ENCODE results near the gene FERMT1. TPM values are rescaled to one million over a fixed set of nuclear protein-coding genes. Genes with fewer than 3 reads are reported as not detected.

FERMT1 gene
- total RNA-seq, 4 donors from 2014 or later: 23.2 to 31.9 (median 29.7) TPM

DNA sequence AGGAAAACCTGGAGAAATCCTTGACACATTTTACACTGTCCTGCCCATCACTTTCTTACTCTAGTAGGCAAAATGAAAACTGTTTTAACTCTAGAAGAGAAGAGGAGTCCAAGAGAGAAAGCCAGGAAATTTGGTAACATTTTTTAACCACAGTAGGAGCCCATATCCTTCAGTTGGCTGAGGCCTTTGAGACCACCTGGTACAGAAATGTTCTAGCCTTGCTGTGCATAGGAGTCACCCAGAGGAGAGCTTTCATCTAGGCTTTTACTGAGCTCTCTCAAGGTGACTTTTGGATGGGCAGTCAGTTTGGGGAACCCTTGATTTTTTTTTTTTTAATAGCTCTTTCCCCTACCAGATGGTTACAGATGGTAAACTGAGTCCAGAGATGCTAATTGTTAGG lies 94.0 kb downstream of the FERMT1 start:
- Histone ChIP-seq H3K9me3 (peaks cover 0 to 8% of the 10 kb centered on the region in 2 donors), H3K27ac (no peak overlapping the region), H3K36me3 (peaks cover 0 to 21% (median 10%) of the 10 kb centered on the region in 4 donors), H3K4me1 (no peaks in the 10 kb centered on the region), H3K4me3 (no peak overlapping the region), H3K27me3 (no peaks in the 10 kb centered on the region)
- no peak for DNase-seq
- intact Hi-C loops (cut with DNase I; ENCODE audit: low total_unique reads): no loop called here
- TF ChIP-seq EP300 (IDR thresholded peaks at IDR 0.05; ENCODE audit: low read depth): no peak
- TF ChIP-seq, protein P1, sequence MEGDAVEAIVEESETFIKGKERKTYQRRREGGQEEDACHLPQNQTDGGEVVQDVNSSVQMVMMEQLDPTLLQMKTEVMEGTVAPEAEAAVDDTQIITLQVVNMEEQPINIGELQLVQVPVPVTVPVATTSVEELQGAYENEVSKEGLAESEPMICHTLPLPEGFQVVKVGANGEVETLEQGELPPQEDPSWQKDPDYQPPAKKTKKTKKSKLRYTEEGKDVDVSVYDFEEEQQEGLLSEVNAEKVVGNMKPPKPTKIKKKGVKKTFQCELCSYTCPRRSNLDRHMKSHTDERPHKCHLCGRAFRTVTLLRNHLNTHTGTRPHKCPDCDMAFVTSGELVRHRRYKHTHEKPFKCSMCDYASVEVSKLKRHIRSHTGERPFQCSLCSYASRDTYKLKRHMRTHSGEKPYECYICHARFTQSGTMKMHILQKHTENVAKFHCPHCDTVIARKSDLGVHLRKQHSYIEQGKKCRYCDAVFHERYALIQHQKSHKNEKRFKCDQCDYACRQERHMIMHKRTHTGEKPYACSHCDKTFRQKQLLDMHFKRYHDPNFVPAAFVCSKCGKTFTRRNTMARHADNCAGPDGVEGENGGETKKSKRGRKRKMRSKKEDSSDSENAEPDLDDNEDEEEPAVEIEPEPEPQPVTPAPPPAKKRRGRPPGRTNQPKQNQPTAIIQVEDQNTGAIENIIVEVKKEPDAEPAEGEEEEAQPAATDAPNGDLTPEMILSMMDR (IDR thresholded peaks at IDR 0.05): no peak
- TF ChIP-seq POLR2AphosphoS5 (IDR thresholded peaks at IDR 0.05): no peak
- TF ChIP-seq POLR2A (IDR thresholded peaks at IDR 0.05): no peak
- in situ Hi-C loops (cut with MboI; ENCODE audit: low pct_ligation_motif_present in 1 of 4, low pct_unique_long_range_greater_than_20kb in 1 of 4, low sequenced_read_pairs in 3 of 4): no loop called here

DNA sequence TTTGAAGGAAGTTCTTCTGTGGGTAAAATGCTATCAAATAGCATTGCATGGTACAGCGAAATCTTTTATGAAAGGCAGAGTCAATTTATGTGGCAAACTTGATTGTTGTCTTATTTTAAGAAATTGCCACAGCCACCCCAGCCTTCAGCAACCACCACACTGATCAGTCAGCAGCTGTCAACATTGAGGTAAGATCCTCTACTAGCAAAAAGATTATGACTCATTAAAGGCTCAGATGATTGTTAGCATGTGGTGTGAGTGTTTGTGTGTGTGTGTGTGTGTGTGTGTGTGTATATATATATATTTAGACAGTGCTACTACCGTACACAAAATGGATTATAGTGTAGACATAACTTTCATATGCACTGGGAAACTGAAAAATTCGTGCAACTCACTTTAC lies 96.8 kb downstream of the FERMT1 start:
- no peaks in the 10 kb centered on the region for H3K27me3 ChIP-seq
- 75 to 86% methylated on average over 3 of the region's 3 CpGs for WGBS, 2 donors (ENCODE audit: low coverage in 1 of 2)
- no peak for TF ChIP-seq POLR2AphosphoS5 (IDR thresholded peaks at IDR 0.05)
- TF ChIP-seq, protein P1 (IDR thresholded peaks at IDR 0.05): no peak
- no peak for TF ChIP-seq POLR2A (IDR thresholded peaks at IDR 0.05)
- TF ChIP-seq EP300 (IDR thresholded peaks at IDR 0.05; ENCODE audit: low read depth): no peak
- intact Hi-C loops (cut with DNase I; ENCODE audit: low total_unique reads) (no loop called here), in situ Hi-C loops (cut with MboI; ENCODE audit: low pct_ligation_motif_present in 1 of 4, low pct_unique_long_range_greater_than_20kb in 1 of 4, low sequenced_read_pairs in 3 of 4) (no loop called here)
- no peak overlapping the region for H3K27ac ChIP-seq
- no peak for DNase-seq
- peaks cover 0 to 8% of the 10 kb centered on the region in 2 donors for H3K9me3 ChIP-seq
- H3K4me3 ChIP-seq: no peak overlapping the region
- H3K36me3 ChIP-seq: peaks cover 0 to 33% (median 11%) of the 10 kb centered on the region in 4 donors
- H3K4me1 ChIP-seq: no peaks in the 10 kb centered on the region

Other genes starting within 250 kb of the FERMT1 start
- gene CHGB, start 211.5 kb downstream of the FERMT1 start, total RNA-seq: 1 to 10 TPM in 1 of 4 donors, under 1 TPM in 1, not detected in 2; 0.95 to 4.4 TPM
- gene TRMT6, start 172.5 kb downstream of the FERMT1 start, total RNA-seq: 1 to 10 TPM in 3 of 4 donors, under 1 TPM in 1; 1.00 to 9.4 (median 4.3) TPM
- 1 to 10 TPM; 2.6 to 8.6 (median 4.7) TPM for gene MCM8, start 172.4 kb downstream of the FERMT1 start, total RNA-seq
- 10 to 100 TPM; 40.0 to 71.6 (median 50.6) TPM for gene CRLS1, start 116.9 kb downstream of the FERMT1 start, total RNA-seq
- gene LRRN4, start 69.0 kb downstream of the FERMT1 start, total RNA-seq: under 1 TPM in 1 of 4 donors, not detected in 3; 0.48 TPM

Measured in transverse colon (tissue), 4 donors.